GM23248 (cell line): Measurements from ENCODE around the gene TM4SF4. TPM values are rescaled to one million over a fixed set of nuclear protein-coding genes. Genes with fewer than 3 reads are reported as not detected.

Experiments used
- DNase-seq: peaks from one replicate; pipeline ENCODE4 v3.0.0-alpha.2; 2015
- H2AFZ ChIP-seq: fragments of 200-600 bp; sonication (generic); 2 replicates; pipeline ENCODE4 v1.6.1; 2016; ENCODE audit warnings: antibody characterized with exemption
- H3F3A ChIP-seq: fragments of 200-600 bp; sonication (generic); 2 replicates; pipeline ENCODE4 v1.6.1; 2016; ENCODE audit warnings: mild to moderate bottlenecking, antibody characterized with exemption, mixed run types; ENCODE audit not compliant: insufficient read depth
- H3K27ac ChIP-seq: fragments of 200-600 bp; sonication (generic); 2 replicates; pipeline ENCODE4 v1.5.1; 2016; ENCODE audit warnings: mild to moderate bottlenecking
- H3K27me3 ChIP-seq: fragments of 200-600 bp; sonication (generic); replicated peaks from 2 replicates; pipeline ENCODE4 v1.6.1; 2016; ENCODE audit warnings: mild to moderate bottlenecking; ENCODE audit not compliant: insufficient read depth
- H3K36me3 ChIP-seq: fragments of 200-600 bp; sonication (generic); 2 replicates; pipeline ENCODE4 v1.6.1; 2016; ENCODE audit warnings: low read depth, mild to moderate bottlenecking
- H3K4me1 ChIP-seq: fragments of 200-600 bp; sonication (generic); 2 replicates; pipeline ENCODE4 v1.6.1; 2016; ENCODE audit warnings: mild to moderate bottlenecking; ENCODE audit not compliant: insufficient read depth
- H3K4me2 ChIP-seq: fragments of 200-600 bp; sonication (generic); one replicate; pipeline ENCODE4 v1.6.1; 2016; ENCODE audit warnings: mild to moderate bottlenecking; ENCODE audit not compliant: unreplicated experiment
- H3K4me3 ChIP-seq: fragments of 200-600 bp; sonication (generic); 2 replicates; pipeline ENCODE4 v1.5.1; 2016; ENCODE audit warnings: mild to moderate bottlenecking
- H3K79me2 ChIP-seq: fragments of 200-600 bp; sonication (generic); 2 replicates; pipeline ENCODE4 v1.6.1; 2016; ENCODE audit warnings: mild to moderate bottlenecking; ENCODE audit not compliant: insufficient read depth
- H3K9ac ChIP-seq: fragments of 200-600 bp; sonication (generic); 2 replicates; pipeline ENCODE4 v1.6.1; 2016; ENCODE audit warnings: mild to moderate bottlenecking
- H3K9me2 ChIP-seq: fragments of 200-600 bp; sonication (generic); 2 replicates; pipeline ENCODE4 v1.6.1; 2016; ENCODE audit warnings: mixed run types, mild to moderate bottlenecking, moderate library complexity; ENCODE audit not compliant: insufficient read depth
- H3K9me3 ChIP-seq: fragments of 200-600 bp; sonication (generic); one replicate; pipeline ENCODE4 v1.6.1; 2017; ENCODE audit warnings: low read depth
- H4K20me1 ChIP-seq: fragments of 200-600 bp; sonication (generic); 2 replicates; pipeline ENCODE4 v1.6.0; 2016; ENCODE audit not compliant: insufficient read depth
- EZH2 ChIP-seq: fragments of 200-600 bp; sonication (generic); IDR thresholded peaks from 2 replicates; pipeline ENCODE4 v1.6.1; 2018; ENCODE audit warnings: antibody characterized with exemption, mild to moderate bottlenecking; ENCODE audit not compliant: insufficient read depth, poor library complexity, severe bottlenecking
- EZH2phosphoT487 ChIP-seq: fragments of 200-600 bp; sonication (generic); IDR thresholded peaks from 2 replicates; pipeline ENCODE4 v1.6.1; 2018; ENCODE audit warnings: antibody characterized with exemption, moderate library complexity, mild to moderate bottlenecking, low read depth; ENCODE audit not compliant: insufficient read depth
- WGBS, 2 experiments: methylation state at CpG; one replicate each; pipeline ENCODE4 v1.1.6; 2015 to 2017; ENCODE audit warnings: low lambda C conversion rate in 2 of 2, low coverage in 1 of 2; ENCODE audit errors: missing lambda C conversion rate in 2 of 2; 5-methylcytosine and 5-hydroxymethylcytosine counted together
- in situ Hi-C: fragments of 300-500 bp; cut with MboI; formaldehyde crosslinking; loops from 2 replicates; pipeline ENCODE4 v1.15.0; 2020
- polyA plus RNA-seq: library from polyadenylated mRNA; unstranded; fragments of >200 nt; fragmentation: Nextera tagmentation; extraction: Ambion mirVana; gene quantifications from 2 replicates; pipeline ENCODE4 v1.2.1, GENCODE V29; 2016
- total RNA-seq: library from RNA; depleted of rRNA; stranded (reverse); fragments of >200 nt; shearing (Covaris generic); gene quantifications from 2 replicates; pipeline ENCODE4 v1.2.3, GENCODE V29; 2014

TM4SF4 gene
- total and polyA plus RNA-seq, 2 experiments from 2014 or later, result 0.96 to 0.97 TPM

DNA sequence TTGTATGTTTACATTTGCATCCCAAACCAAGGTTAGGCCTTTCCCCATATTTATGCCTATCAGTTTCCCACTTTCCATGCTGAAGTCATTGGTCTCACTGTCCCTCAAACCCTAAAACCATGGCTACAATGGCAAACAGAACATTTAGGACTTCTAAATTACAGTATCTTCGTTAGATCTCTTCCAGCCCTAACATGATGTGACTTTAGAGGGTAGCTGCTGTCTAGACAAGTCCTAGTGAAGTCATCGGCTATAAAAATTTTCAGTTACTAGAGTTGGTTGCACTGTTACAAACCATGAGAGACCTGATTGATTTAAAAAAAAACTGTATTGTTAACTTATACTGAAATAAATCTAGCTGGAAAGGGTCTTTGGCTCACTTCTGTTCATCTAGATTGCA lies 54.6 kb downstream of the TM4SF4 start:
- peaks cover 14% of the 10 kb centered on the region for H3K36me3 ChIP-seq

DNA sequence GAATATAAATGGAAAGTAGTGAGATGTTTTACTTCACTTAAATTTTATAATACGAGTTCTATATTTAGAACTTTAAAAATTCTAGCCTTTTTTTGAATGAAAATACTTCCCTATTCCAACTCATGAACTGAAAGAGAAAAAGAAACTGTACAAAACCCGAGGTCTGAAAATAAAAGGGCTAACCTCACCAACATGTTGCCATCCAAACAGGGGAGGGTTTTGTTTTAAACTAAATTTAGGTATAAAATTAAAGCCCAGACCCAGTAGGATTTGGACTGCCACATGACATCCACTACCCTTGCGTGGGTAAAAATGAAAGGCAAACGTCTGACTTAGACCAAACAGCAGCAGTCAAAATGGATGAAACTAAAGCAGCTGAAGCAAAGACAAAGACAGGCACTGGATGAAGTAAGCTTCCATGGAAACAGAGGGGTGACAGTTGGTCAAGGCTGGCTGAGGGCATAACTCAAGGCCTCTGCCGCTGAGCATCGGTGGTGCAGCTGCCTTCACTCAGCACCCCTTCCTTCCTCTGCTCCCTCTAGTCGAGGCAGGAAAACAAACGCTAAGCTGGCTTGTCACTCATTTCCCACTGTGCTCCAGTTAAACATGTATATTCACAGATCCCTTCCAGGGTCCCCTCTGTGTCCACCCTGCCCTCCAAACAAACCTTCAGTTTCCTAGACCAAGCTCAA lies 58.1 kb downstream of the TM4SF4 start:
- peaks cover 83% of the 10 kb centered on the region for H3K79me2 ChIP-seq
- H3K27me3 ChIP-seq, result no peaks in the 10 kb centered on the region
- no peak overlapping the region for H2AFZ ChIP-seq
- no peaks in the 10 kb centered on the region for H3K9me3 ChIP-seq
- peaks cover 43% of the 10 kb centered on the region for H3F3A ChIP-seq
- H3K9me2 ChIP-seq, result no peaks in the 10 kb centered on the region
- peak overlapping the region; percentile 40 for H3K9ac ChIP-seq
- H3K4me2 ChIP-seq, result peak overlapping the region; percentile 12
- H4K20me1 ChIP-seq, result no peaks in the 10 kb centered on the region
- no peaks in the 10 kb centered on the region for H3K36me3 ChIP-seq
- no peak overlapping the region for H3K27ac ChIP-seq
- no peak for DNase-seq
- in situ Hi-C loops, result no loop called here
- H3K4me3 ChIP-seq, result no peak overlapping the region
- TF ChIP-seq EZH2phosphoT487 (no peak), EZH2 (no peak)
- peaks cover 62% of the 10 kb centered on the region for H3K4me1 ChIP-seq
- WGBS, 2 experiments, result 29 to 38% methylated on average over 8 of the region's 8 CpGs

More for the DNA sequence above, 54.6 kb downstream of the TM4SF4 start:
- WGBS, 2 experiments, result 20 to 30% methylated on average over 2 of the region's 2 CpGs
- Histone ChIP-seq H3K4me3 (no peak overlapping the region), H2AFZ (no peak overlapping the region), H3K27me3 (no peaks in the 10 kb centered on the region), H3K9me3 (no peaks in the 10 kb centered on the region), H3F3A (peaks cover 15% of the 10 kb centered on the region; the same call in 1 of the 2 replicates), H3K27ac (peak overlapping the region; percentile 15; the same call in 1 of the 2 replicates), H3K79me2 (peaks cover 80% of the 10 kb centered on the region), H3K4me1 (peaks cover 26% of the 10 kb centered on the region), H3K9ac (no peak overlapping the region), H4K20me1 (no peaks in the 10 kb centered on the region), H3K4me2 (no peak overlapping the region), H3K9me2 (no peaks in the 10 kb centered on the region)
- TF ChIP-seq EZH2phosphoT487, result no peak
- no peak for TF ChIP-seq EZH2
- in situ Hi-C loops, result loop anchor here (10.0 kb wide), 1 partner anchor 186 kb away; no protein-coding TSS in a partner anchor
- peak; percentile 37 for DNase-seq

DNA sequence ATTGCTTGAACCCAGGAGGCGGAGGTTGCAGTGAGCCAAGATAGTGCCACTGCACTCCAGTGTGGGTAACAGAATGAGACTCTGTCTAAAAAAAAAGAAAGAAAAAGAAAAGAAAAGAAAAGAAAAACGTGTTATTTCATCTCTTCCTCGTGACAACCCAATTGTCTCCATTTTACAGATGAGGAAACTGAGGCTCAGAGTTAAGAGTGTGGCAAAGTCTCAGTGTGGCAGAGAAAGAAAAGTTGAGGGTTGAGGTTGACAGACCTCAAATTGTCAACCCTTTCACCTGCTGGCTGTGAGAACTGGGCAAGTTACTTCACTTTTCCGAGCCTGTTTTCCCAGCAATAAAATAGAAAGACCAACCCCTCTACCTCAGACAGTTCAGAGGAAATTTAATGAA lies 59.6 kb downstream of the TM4SF4 start:
- no peaks in the 10 kb centered on the region for H4K20me1 ChIP-seq
- no peaks in the 10 kb centered on the region for H3K9me3 ChIP-seq
- H3K27me3 ChIP-seq, result no peaks in the 10 kb centered on the region
- in situ Hi-C loops, result no loop called here
- TF ChIP-seq EZH2, result no peak
- no peak for TF ChIP-seq EZH2phosphoT487
- no peaks in the 10 kb centered on the region for H3K36me3 ChIP-seq
- peak overlapping the region; percentile 85 for H3K27ac ChIP-seq
- WGBS, 2 experiments, result 90% methylated on average over 4 of the region's 4 CpGs
- peaks cover 61% of the 10 kb centered on the region for H3K4me1 ChIP-seq
- no peak for DNase-seq
- no peak overlapping the region for H2AFZ ChIP-seq
- H3K9me2 ChIP-seq, result no peaks in the 10 kb centered on the region
- H3K9ac ChIP-seq, result 0 out of 2 replicates have a peak overlapping the region, but pooled peaks have one; percentile 70
- H3K79me2 ChIP-seq, result peaks cover 83% of the 10 kb centered on the region
- no peak overlapping the region for H3K4me3 ChIP-seq
- H3F3A ChIP-seq, result peaks cover 47% of the 10 kb centered on the region
- peak overlapping the region; percentile 69 for H3K4me2 ChIP-seq

DNA sequence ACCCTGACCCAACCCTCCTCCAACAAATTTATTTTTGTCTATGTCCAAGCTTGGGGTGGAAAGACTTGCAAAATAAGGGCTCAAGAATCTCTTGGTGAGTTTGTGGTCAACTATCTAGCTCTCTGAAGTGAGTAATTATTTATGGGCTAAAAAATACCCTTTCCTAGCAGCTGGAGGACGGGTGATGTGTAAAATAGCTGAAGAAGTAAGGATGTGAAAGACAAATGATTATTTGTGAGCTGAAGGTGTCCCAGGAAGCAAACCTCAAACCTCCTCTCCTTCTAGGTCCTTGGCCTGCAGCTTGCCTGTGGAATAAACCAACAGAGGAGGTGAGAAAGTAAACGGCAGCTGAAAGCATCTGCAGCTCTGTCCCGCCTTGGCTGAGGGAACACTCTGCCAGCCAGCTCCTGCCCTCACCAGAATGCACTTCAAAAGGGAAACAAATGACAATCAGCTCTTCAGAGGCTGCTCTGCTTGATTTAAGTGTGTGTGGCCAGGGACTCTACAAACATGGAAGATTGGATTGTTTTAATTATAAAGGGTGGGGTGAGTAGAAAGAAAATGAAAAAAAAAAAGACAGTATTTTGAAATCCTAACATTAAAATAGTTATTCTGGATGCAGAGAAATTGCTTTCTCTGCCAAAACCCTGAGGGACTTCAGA lies 60.3 kb downstream of the TM4SF4 start:
- Histone ChIP-seq H3K27me3 (no peaks in the 10 kb centered on the region), H3K9me3 (no peaks in the 10 kb centered on the region), H3K36me3 (no peaks in the 10 kb centered on the region), H3K4me1 (peaks cover 62% of the 10 kb centered on the region), H3K27ac (peak overlapping the region; percentile 85), H3K4me2 (peak overlapping the region; percentile 69), H3F3A (peaks cover 52% of the 10 kb centered on the region), H2AFZ (no peak overlapping the region), H4K20me1 (no peaks in the 10 kb centered on the region), H3K79me2 (peaks cover 81% of the 10 kb centered on the region), H3K4me3 (peak overlapping the region; percentile 60), H3K9me2 (no peaks in the 10 kb centered on the region), H3K9ac (peak overlapping the region; percentile 70)
- DNase-seq, result peak; percentile 72
- TF ChIP-seq EZH2 (no peak), EZH2phosphoT487 (no peak)
- 15 to 26% methylated on average over 3 of the region's 3 CpGs for WGBS, 2 experiments
- in situ Hi-C loops, result no loop called here
